HG03103 (cell line): ENCODE measurements around the gene OTOP3.

Source experiments
- ATAC-seq: cut with Tn5 transposase; IDR thresholded peaks from one replicate; pipeline ENCODE4 v1.9.1; 2021; ENCODE audit warnings: low read depth; ENCODE audit not compliant: unreplicated experiment

The OTOP3 gene

DNA sequence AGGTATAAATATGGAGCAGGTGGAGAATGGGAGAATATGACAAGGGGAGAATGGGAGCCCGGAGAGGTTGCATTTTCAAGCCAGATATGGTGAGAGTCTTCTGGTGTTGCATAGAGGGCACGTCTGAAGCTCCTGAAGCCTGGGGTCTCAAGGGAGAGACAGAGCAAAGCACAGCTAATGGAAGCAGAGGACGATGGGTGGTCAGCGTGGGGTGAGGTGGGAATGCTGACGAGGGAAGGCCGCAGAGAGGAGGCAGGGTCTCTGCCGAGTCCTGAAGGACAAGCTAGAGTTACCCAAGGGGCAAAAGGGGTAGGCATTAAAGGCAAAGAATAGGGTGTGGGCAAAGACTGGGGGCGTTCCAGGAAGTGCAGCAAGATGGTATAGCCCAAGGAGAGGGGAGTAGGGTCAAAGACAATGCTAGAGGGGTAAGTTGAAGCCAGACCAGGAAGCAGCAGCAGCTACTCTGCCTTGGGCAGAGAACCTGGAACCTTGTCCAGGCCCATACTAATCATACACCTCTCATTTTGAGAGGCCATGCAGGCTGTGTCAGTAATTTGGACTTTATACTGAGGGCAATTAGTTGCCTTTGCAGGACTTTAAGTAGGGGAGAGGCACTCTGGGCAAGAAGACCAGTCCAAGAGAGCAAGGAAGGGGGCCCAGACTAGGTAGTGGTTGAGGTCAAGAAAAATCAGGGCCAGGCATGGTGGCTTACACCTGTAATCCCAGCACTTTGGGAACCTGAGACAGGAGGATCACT is 2.7 kb downstream of the OTOP3 start:
- ATAC-seq, result no peak

DNA sequence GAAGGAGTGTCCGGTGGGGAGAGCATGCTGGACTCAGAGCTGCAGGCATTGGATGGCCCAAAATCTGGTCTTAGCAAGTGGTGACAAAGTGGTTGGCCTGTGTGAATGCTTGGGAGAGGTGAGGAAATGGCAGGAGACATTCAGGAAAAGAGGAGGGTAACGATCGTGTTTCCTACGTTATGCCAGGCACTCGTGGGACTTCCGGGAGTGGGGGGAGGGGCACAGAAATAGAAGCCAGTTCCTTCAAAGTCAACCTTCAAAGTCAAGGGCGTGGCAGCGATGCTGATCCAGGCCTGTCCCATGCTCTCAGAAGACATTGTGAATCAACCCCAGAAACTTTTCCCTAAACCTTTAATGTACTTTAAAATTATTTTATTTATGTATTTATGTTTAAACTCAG is 3.8 kb downstream of the OTOP3 start:
- no peak for ATAC-seq

DNA sequence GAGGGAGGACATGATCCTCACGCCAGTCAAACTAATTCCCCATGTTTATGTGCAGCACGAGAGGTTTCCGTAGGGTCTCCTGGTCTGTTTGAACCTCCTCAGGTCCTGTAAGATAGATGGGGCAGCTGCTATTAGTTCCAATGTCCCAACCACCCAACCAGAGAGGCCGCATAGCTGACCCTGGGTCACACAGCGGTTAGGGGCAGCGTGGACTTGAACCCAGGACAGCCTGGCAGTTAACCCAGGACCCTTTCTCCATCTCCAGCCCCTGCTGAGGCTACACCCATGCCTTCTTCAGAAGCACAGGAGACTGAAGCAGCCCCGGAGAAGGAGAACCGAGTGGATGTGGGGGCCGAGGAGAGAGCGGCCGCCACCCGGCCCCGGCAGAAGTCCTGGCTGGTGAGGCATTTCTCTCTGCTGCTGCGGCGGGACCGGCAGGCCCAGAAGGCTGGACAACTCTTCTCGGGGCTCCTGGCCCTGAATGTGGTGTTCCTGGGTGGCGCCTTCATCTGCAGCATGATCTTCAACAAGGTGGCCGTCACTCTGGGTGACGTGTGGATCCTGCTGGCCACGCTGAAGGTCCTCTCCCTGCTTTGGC is 5.5 kb downstream of the OTOP3 start:
- no peak for ATAC-seq

DNA sequence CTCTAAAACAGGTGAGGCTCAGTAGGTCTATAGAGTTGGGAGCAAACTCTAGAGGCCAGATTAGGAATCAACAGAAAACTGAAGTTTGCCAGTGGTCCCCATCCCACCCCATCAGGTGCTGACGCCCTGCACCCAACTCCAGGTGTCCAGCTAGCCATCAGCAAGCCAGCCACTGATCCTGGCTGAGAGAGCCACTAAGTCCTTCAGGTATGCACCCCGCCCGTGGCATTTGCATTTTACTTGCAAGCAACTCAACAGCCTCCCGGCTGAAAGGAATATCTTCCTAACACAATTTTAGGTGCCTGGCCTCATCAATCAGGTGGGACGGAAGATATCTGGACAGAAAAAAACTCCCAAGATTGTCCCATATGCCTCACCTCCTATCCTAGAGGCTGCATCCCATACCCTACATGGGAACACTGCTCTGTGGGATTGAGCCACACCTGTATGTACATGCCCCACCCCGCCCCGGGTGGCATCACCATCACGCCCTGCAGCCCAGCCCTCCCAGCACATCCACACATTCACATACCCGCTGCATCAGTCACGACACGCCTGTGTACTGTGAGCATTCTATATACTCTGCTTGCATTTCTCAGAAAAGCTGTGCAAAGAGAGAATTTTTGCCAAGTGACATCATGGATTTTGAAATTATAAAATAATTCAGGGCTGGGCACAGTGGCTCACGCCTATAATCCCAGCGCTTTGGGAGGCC is 8.3 kb downstream of the OTOP3 start:
- ATAC-seq, result no peak

DNA sequence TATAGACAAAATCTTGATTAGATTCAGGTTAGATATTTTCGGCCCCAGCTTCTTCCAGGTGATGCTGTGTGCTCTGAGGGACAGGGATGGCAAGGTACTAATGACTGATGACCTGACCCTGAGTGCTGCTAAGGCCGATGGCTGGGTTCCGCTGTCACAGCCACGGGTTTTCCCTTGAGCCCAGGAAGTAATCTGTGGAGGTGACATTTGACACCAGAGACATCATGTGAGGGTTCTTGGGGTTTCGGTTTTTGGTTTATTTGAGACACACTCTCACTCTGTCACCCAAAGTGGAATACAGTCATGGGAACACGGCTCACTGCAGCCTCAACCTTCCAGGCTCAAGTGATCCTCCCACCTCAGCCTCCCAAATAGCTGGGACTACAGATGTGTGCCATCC is 9.8 kb downstream of the OTOP3 start:
- ATAC-seq, result no peak

DNA sequence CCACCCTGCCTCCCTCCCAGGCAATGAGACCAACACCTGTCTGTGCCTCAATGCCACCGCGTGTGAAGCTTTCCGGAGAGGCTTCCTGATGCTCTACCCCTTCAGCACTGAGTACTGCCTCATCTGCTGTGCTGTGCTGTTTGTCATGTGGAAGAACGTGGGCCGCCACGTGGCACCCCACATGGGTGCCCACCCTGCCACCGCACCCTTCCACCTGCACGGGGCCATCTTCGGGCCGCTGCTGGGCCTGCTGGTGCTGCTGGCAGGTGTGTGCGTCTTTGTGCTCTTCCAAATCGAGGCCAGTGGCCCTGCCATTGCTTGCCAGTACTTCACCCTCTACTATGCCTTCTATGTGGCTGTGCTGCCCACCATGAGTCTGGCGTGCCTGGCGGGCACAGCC is 10.9 kb downstream of the OTOP3 start:
- no peak for ATAC-seq

DNA sequence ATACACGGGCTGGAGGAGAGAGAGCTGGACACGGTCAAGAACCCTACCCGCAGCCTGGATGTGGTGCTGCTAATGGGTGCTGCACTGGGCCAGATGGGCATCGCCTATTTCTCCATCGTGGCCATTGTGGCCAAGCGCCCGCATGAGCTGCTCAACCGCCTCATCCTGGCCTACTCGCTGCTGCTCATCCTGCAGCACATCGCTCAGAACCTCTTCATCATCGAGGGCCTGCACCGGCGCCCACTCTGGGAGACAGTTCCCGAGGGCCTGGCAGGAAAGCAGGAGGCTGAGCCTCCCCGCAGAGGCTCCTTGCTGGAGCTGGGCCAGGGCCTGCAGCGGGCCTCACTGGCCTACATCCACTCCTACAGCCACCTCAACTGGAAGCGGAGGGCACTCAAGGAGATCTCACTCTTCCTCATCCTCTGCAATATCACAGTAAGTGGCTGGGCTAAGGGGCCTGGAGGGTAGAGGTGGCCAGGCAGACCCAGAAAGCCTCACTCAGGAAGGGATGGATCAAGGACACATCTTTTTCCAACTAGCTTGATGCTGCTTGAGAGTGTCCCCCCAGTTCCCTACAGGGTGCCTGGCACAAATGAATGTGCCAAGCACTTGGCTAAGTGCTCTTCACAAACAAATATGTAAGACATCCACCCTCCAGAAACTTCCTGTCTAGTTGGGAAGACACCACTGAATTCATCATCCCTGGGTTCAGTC is 11.5 kb downstream of the OTOP3 start:
- no peak for ATAC-seq

DNA sequence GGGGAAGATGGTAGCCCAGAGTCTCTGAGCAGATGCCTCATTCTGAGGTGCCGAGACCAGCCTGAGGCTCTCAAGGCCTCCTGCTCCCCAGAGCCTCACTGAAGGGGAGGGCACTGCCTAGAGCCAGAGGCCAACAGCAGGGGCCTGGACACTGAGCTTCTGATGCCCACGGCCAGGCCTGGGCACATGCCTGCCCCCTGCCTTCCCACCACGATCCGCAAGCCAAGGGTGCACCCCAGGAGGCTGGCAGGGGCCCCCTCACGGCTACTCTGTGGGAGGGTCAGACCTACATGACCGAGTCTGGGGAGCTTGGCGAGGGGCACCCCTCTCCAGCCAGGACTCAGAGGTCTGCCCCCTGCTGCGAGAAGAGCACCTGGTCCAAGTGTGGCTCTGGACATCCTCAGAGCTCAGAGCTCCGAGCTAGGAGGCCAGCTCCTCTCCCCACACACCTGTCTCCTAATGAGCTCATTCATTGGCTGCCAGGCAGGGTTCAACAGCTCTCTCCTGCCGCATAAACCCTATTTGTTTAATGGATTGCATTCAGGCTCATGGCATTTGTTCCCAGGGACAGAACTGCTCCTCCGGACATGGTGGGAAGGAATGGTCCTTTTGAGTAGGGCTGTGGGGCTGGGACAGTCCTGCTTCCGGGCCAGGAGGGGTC is 13.9 kb downstream of the OTOP3 start:
- ATAC-seq, result no peak

DNA sequence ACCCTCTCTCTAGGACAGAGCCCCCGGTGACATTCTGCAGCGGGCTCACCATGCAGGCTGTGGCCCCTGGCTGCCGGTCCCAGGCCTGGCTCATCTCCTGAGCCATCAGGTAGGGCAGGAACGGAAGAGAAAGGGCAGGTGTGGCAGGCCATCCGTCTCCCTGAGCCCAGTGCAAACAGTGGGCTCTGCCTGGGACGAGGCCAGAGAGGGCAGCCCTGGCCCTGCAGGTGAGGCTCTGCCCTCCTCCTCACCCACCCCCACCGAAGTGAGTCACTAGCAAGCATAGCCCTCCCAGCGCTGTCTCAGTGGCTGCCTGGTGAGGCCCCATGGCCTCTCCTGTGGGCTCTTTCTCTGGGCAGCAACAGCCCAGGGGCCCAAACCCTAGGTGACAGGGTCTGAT is 14.5 kb downstream of the OTOP3 start:
- ATAC-seq, result no peak

DNA sequence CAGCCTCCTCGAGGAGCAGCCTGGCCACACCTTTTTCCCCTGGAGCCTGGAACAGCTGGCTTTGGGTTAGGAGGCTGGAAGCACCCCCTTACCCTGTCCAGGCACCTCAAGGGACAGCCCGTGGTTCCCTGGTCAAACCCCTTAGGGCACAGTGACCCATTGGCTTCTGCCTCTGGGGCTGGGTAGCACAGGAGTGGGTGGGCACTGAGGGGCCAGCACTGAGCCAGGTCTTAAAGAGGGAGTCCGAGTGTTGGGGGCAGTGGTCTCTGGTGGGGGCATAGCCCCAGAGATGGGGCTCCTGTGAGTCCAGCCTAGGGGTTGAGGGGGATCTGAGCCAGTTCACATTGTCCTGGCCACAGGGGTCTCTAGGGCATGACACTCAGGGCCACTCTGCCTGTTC is 15.4 kb downstream of the OTOP3 start:
- ATAC-seq, result no peak

DNA sequence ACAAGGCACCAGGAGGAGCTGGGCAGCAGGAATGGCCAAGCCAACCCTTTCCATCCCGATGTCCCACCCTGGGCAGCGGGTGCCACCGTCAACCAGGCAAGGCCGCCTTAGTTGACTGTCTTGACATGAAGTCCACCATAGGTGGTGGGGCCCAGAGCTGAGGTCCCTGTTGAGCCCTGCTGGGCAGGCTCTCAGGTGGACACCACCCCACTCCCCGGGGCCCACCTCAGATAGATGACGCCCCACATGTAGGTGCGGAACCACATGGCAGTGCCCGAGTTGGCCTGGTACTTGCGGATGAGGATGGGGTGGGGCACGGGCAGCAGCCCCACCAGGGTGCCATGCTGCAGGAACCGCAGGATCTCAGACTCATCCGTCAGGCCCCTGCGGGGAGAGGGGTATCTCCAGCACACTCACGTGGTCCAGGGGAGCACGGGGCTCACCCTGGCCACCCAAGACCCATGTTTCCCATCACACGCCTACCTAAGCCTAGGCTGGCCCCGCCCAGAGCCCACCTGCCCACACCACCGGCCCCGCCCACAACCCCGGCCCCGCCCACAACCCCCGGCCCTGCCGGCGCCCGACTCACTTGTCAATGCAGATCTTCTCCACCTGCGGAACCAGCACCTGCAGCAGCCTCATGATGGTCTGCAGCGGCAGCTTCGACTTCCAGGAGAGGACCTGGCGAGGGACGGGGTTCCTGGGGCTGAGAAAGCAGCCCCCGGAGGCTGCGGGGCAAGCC is 16.2 kb downstream of the OTOP3 start:
- no peak for ATAC-seq

DNA sequence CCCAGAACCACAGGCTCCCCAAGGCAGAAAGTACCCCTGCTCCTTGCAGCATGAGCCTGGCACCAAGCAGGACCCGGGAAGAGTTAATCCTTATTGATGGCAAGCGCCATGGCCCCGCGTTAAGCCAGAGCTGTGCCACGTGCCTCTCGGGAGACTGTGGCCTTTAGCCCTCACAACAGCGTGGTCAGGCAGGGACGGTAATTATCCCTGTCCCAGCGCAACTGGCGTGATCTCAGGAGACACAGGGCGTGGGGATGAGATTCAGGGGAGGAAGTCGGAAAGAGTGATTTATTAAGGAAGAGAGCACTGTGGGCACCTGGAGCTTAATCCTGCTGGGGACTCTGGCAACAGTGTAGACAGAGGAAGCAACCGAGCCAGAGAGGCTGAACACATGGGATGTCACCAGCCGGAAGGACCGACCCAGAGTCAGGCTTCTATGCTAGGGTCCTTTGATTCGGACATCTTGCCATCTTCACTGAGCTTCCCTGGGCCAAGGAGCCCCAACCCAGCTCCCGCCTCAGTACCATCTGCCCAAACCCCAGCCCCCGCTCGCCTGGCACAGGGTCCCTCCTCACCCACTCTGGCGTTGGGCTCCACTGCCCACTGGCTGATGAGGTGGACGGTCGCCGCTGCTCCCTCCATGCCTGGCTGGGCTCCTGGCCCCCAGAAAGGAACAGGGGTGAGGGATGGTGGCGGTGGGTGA is 16.9 kb downstream of the OTOP3 start:
- no peak for ATAC-seq

DNA sequence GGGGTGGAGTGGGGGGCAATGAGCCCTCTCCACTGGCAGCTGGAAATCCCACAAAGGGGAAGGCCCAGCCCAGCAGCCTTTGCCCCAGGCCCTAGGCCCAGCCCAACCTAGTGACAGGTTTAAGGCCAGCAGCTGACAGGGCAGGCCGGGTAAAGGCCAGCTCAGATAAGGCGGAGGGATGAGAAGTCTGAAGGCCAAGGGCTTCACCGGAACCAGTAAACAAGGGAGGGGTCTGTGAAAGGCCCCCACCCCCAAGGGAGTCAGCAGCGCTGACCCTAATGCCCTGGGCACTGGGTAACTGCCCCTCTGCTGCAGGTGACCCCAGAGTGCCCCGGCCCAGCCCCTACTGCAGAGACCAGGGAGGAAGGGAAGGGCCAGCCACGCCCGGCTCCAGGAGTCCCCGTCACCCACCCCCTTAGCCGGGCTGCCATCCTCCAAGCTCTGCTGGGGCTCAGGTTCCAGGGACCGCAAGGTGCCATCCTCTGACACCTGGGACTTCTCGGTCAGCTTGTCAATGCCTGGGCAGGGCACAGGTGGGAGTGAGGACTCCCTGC is 17.5 kb downstream of the OTOP3 start:
- ATAC-seq, result no peak

DNA sequence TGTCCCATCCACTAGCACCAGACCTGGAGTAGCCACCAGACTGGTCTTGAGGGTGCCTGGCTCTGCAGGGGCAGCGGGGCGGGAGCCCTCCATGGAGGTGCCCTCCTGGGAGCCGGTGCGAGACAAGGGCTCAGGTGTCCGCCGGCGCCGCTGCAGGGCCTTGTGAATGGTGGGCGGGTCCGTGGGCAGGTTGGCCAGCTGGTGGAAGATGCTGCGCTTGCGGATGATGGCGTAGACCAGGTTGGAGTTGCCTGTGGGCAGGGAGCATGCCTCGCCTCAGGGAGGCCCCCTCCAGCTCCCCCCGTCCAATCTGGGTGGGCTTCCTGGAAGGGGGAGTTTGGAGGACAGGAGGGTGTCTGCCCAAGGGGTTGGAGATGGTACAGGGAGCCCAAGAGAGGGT is 18.4 kb downstream of the OTOP3 start:
- no peak for ATAC-seq

DNA sequence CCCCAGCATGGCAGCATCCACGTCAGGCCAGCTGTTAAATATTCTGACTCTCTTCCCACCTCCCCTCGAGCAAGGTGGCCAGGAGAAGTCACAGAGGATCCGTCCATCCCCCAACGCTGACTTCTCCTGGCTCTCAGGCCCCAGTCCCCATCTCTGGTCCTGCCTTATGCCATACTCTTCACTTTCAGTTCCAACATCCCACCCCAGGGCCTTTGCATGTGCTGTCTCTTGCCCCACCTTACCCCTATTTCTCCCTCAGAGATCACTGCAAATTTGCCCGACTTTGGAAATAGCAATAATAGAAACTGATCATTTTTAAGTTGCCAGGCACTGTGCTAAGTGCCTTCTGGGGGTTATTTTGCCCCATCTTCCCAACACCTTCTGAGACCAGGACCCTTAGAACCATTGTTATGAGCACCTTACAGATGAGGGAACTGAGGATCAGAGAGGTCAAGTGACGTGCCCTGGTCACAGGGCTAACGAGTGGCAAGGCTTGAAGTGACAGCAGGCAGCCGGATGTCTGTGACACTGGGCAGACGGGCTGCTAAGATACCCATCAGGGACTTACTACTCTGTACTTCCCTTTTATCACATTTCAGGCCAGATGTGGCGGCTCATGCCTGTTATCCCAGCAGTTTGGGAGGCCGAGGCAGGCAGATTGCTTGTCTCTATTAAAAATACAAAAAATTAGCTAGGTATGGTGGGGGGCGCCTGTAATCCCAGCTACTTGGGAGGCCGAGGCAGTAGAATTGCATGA is 19.1 kb downstream of the OTOP3 start:
- no peak for ATAC-seq

DNA sequence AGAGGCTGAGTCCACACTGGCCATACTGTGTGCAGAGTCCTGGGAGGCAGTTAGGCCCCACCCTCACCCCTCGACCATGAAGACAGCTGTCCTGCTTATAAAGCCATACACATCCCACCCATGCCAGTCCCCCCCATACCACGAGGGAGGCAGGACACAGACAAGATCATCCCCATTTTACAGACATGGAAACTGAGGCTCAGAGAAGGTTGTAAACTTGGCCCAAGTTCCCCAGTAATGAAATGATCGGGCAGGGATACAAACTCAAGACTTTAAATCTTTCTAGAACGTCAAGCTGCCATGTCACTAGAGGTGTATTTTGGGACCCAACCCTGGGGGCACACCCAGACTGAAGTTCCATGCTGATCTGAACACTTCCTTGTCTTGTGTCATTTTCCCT is 20.4 kb downstream of the OTOP3 start:
- ATAC-seq, result no peak

DNA sequence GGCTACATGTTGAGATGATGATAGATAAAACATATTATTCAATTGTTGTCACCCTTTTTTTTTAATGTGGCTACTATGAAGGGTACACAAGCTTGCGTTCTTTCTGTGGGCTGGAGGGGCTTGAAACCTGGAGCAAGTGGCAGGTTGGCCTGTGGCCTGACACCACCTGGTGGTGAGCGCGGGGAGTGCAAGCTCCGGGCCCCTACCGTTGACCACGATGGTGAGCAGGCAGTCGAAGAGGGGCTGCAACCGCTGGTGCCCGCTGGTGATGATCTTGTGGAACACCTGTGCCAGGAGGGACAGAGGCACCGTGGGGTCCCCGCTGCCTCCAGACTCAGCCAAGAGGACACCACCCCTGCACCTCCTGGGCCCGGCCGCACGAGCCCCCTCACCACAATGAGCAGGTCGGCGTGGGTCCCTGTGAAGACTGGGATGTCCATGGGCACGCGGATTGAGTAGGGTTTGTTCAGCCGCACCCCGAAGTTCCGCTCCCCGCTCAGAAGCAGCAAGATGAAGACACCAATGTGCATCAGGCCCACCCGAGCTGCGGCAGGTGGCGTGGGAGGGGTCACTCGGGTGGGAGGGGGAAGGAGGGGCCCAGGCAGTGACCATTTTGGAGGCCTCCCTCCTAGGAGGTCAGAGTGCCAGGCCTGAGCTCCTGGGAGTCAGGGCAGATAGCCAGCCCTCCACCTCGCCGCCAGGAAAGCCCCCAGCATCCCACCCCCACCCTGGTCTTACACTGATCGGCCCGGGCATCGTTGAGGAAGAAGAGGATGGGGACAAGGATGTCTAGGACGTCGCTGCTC is 22.4 kb downstream of the OTOP3 start:
- ATAC-seq, result no peak
